NB4 (cell line): ENCODE results near the gene ARHGEF12.

ENCODE experiments used
- DNase-seq: peaks from one replicate; pipeline ENCODE4 v3.0.0; 2010; ENCODE audit warnings: low read depth
- H3K4me3 ChIP-seq: one replicate; pipeline ENCODE4 v1.5.1; 2011; ENCODE audit warnings: mild to moderate bottlenecking, low read depth, low read length, moderate library complexity
- CTCF ChIP-seq: IDR thresholded peaks from one replicate; pipeline ENCODE4 v1.5.1; 2012; ENCODE audit warnings: low read depth, low read length
- MAX ChIP-seq: IDR thresholded peaks from 2 replicates; pipeline ENCODE4 v1.6.1; 2011; ENCODE audit warnings: low read depth, low read length
- MYC ChIP-seq: IDR thresholded peaks from 2 replicates; pipeline ENCODE4 v1.6.1; 2011; ENCODE audit warnings: low read depth, low read length
- POLR2A ChIP-seq: IDR thresholded peaks from 2 replicates; pipeline ENCODE4 v1.6.1; 2011; ENCODE audit warnings: mild to moderate bottlenecking; ENCODE audit not compliant: insufficient read length; ENCODE audit errors: extremely low read depth

ARHGEF12 gene

DNA sequence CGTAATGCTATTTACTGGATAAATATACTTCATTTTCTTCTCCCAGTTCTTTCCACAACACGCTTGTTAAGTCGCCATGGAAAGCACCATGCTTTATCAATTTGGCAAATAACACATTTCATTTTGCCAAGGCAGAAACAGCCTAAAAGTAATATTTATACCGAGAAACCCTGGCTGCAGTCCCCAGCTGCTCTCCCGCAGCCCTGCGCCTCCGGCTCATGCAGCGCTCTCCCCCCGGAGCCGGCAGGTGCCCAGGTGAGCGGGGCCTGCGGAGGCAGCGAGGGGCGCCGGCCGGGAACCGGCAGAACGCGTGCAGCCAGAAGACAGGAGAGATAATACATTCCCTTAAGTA lies 681 bp upstream of the ARHGEF12 start:
- no peak overlapping the region for H3K4me3 ChIP-seq
- TF ChIP-seq MAX (no peak), MYC (no peak), POLR2A (no peak)
- DNase-seq = no peak

- DNase-seq = no peak
- no peak for TF ChIP-seq MAX
- TF ChIP-seq MYC = no peak
- no peak for TF ChIP-seq POLR2A
- no peak for TF ChIP-seq CTCF
Observed at GRCh38 chr11:120336641-120337354, 585 bp downstream of the ARHGEF12 start.

DNA sequence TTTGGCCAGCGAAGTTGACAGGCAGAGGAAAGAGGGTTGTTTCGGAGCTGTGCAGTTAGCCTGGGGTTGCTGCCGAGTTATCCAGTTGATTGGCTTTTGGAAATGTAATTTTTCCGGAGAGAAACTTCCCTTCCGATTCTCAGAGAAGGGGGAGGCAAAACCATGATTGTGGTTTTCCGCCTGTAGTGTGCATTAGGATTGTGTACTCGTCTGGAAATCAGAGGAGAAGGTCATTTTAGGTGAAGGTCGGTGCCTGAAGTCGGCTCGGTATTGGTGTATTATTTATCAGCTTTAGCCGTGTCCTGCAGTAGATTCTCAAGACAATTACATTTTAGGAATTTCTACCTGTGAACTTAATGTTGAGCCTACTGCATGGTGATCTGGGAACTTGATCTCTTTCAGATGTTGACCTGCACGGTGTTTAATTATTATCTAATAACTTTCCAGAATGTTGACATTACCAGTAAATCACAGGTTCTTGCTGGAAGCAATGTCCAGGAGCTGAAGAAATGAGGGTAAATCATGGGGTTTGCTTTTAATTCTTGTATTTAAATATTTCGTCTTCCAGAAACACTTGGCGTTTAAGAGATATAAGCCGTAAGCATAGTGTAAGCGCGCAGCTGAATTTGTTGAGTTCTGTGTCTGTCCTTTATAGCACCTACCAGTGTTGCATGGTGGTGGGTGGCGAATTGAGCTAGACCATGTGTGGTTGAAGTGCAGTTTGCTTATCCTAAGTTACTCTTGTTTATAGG lies 1.3 kb downstream of the ARHGEF12 start:
- H3K4me3 ChIP-seq = no peak overlapping the region
- no peak for DNase-seq
- TF ChIP-seq MAX (no peak), CTCF (no peak), POLR2A (no peak), MYC (no peak)

More at GRCh38 chr11:120336641-120337354, 585 bp downstream of the ARHGEF12 start:
- no peak overlapping the region for H3K4me3 ChIP-seq

DNA sequence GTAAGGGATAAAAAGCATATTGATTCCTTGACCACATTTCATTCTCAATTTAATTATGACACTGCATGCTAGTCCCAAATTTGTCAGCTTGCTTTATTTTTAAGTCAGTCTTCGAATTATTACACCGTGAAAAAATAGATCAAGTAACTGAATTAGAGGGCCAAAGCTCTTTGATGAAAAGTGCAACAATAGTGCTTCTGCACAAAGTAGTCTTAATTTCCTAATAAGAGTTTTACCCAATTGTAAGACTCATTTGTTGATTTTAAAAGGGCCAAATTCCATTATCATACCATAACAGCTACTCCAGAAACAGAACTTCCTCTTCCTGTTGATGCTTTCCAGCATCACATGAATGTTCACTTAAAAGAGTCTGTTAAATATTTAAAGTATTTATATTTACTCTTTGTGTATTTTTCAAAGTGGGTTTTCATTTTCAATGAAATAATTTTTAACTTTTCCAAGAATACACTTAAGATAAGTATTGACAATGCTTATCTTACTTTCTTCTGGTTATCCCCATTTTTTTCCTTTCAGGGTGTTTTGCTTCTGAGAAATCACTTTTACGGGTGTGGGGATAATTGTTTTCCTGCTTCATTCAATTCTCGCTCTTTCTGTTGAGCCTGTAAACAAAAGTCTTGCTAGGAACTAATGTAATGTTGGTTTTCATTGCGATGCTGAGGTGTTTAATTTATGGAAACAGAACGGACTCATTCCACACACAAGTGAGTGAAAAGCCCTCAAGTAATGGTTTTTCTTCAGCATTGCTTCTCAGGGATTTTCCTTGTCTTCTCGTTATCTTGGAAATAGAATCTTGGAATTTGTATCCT lies 2.1 kb downstream of the ARHGEF12 start:
- H3K4me3 ChIP-seq = no peak overlapping the region
- no peak for TF ChIP-seq MAX
- TF ChIP-seq CTCF = no peak
- no peak for DNase-seq

- TF ChIP-seq POLR2A = no peak
- no peak for TF ChIP-seq MYC
- DNase-seq = no peak
- no peak overlapping the region for H3K4me3 ChIP-seq
Observed at GRCh38 chr11:120339394-120339890, 3.2 kb downstream of the ARHGEF12 start.

DNA sequence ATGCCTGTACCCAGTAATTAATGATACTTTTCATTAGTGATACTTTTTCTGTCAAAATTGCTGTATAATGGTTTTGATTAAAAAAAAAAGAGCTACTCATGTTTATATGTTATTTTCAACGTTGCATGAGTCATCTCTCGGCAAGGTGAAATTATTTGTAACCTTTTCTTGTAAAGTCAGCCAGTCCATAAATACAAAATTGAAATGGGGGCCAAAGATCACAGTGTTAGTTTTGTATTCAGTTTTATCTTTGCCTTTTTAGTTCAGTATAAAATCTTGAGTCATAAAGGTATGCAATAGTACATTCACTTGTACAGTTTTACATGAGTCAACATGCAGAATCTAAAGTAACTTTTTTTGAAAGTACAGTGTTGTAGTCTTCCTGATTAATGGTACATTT lies 4.3 kb downstream of the ARHGEF12 start:
- no peak for DNase-seq
- TF ChIP-seq MYC (no peak), CTCF (no peak), POLR2A (no peak), MAX (no peak)
- H3K4me3 ChIP-seq = no peak overlapping the region
